Keratinocyte (primary cell): Measurements from ENCODE around the gene CELSR1. TPM values are rescaled to one million over a fixed set of nuclear protein-coding genes. Genes with fewer than 3 reads are reported as not detected.

Experiments
- DNase-seq: peaks from one replicate; pipeline ENCODE4 v3.0.0-alpha.2; 2011; ENCODE audit warnings: low read depth, missing footprints, low spot score
- FAIRE-seq: peaks from 2 replicates; lab custom pipeline; 2011; peaks lifted over from hg19 to GRCh38; lab: Jason Lieb, UNC
- H2AFZ ChIP-seq: 2 replicates; pipeline ENCODE4 v1.6.0; 2012; ENCODE audit warnings: low read length, control low read depth, inconsistent platforms; ENCODE audit not compliant: control insufficient read depth
- H3K27ac ChIP-seq: 2 replicates; pipeline ENCODE4 v1.5.1; 2011; ENCODE audit warnings: low read length; ENCODE audit not compliant: control insufficient read depth, insufficient read depth
- H3K27me3 ChIP-seq: 3 replicates; pipeline ENCODE4 v1.6.0; 2011; ENCODE audit warnings: low read length; ENCODE audit not compliant: control insufficient read depth, insufficient read depth; ENCODE audit errors: extremely low read depth
- H3K36me3 ChIP-seq, 2 experiments: 2 replicates in 1 of 2; 3 replicates in 1 of 2; pipeline ENCODE4 v1.5.1; 2011; ENCODE audit warnings: low read length in 2 of 2, mild to moderate bottlenecking in 1 of 2; ENCODE audit not compliant: control insufficient read depth in 2 of 2, insufficient read depth in 2 of 2; ENCODE audit errors: extremely low read depth in 1 of 2
- H3K4me1 ChIP-seq: 3 replicates; pipeline ENCODE4 v1.5.1; 2011; ENCODE audit warnings: low read length; ENCODE audit not compliant: control insufficient read depth, insufficient read depth; ENCODE audit errors: extremely low read depth
- H3K4me2 ChIP-seq: 3 replicates; pipeline ENCODE4 v1.6.0; 2011; ENCODE audit warnings: low read depth, low read length; ENCODE audit not compliant: control insufficient read depth, insufficient read depth; ENCODE audit errors: extremely low read depth
- H3K4me3 ChIP-seq, 3 experiments: fragments of 200-600 bp in 1 of 3; sonication (generic) in 1 of 3; 2 replicates in 2 of 3; 3 replicates in 1 of 3; pipeline ENCODE4 v1.5.1; 2011 to 2016; ENCODE audit warnings: low read length in 3 of 3, mild to moderate bottlenecking in 3 of 3, control low read depth in 2 of 3, inconsistent platforms in 1 of 3, low read depth in 1 of 3, mixed read lengths in 1 of 3, mixed run types in 1 of 3, moderate library complexity in 1 of 3; ENCODE audit not compliant: control insufficient read depth in 2 of 3, insufficient read depth in 2 of 3; ENCODE audit errors: extremely low read depth in 1 of 3
- H3K79me2 ChIP-seq: 2 replicates; pipeline ENCODE4 v1.6.0; 2012; ENCODE audit warnings: low read length; ENCODE audit not compliant: control insufficient read depth, insufficient read depth
- H3K9ac ChIP-seq: 3 replicates; pipeline ENCODE4 v1.6.0; 2011; ENCODE audit warnings: low read length; ENCODE audit not compliant: control insufficient read depth, insufficient read depth; ENCODE audit errors: extremely low read depth
- H3K9me1 ChIP-seq: 3 replicates; pipeline ENCODE4 v1.6.0; 2011; ENCODE audit warnings: low read length; ENCODE audit not compliant: control insufficient read depth, insufficient read depth; ENCODE audit errors: extremely low read depth
- H3K9me3 ChIP-seq: 2 replicates; pipeline ENCODE4 v1.5.1; 2012; ENCODE audit warnings: low read depth, low read length; ENCODE audit not compliant: control insufficient read depth
- H4K20me1 ChIP-seq: 3 replicates; pipeline ENCODE4 v1.6.0; 2011; ENCODE audit warnings: low read length; ENCODE audit not compliant: control insufficient read depth, insufficient read depth; ENCODE audit errors: extremely low read depth
- EZH2 ChIP-seq: IDR thresholded peaks from one replicate; pipeline ENCODE4 v1.6.1; 2012; ENCODE audit warnings: inconsistent platforms, mild to moderate bottlenecking, low read length, moderate library complexity
- dilution Hi-C: fragments of 300-500 bp; cut with MboI; formaldehyde crosslinking; loops from one replicate; pipeline ENCODE4 v1.7.0; 2020; ENCODE audit warnings: low sequenced_read_pairs; ENCODE audit not compliant: extremely low pct_ligation_motif_present
- polyA plus RNA-seq, 5 experiments: library from polyadenylated mRNA; depleted of rRNA in 3 of 5; stranded (reverse) in 3 of 5; stranded (forward) in 1 of 5; unstranded in 1 of 5; fragments of >200 nt; gene quantifications; 1 replicate in 1 of 5; 2 replicates in 3 of 5; 3 replicates in 1 of 5; pipeline versions ENCODE4 v1.2.1 to v1.2.3, GENCODE V29; 2011 to 2012; ENCODE audit warnings: missing spikeins in 2 of 5, low read depth in 1 of 5, low replicate concordance in 1 of 5
- TF ChIP-seq, protein P1 (sequence below), 3 experiments: IDR thresholded peaks in 1 of 3; conservative IDR thresholded peaks in 1 of 3; optimal IDR thresholded peaks in 1 of 3; 2 replicates in 2 of 3; 3 replicates in 1 of 3; pipeline versions ENCODE3 to v1.5.1; 2011; ENCODE audit warnings: low read length in 3 of 3, mild to moderate bottlenecking in 3 of 3, moderate library complexity in 2 of 3, control low read depth in 1 of 3, inconsistent platforms in 1 of 3; ENCODE audit not compliant: insufficient read depth in 2 of 3; ENCODE audit errors: extremely low read depth in 1 of 3

Gene CELSR1
- polyA plus RNA-seq, 1 donor (not counting 4 experiments of a cell fraction or from before 2014, with no cell fraction given), result 16.1 TPM

DNA sequence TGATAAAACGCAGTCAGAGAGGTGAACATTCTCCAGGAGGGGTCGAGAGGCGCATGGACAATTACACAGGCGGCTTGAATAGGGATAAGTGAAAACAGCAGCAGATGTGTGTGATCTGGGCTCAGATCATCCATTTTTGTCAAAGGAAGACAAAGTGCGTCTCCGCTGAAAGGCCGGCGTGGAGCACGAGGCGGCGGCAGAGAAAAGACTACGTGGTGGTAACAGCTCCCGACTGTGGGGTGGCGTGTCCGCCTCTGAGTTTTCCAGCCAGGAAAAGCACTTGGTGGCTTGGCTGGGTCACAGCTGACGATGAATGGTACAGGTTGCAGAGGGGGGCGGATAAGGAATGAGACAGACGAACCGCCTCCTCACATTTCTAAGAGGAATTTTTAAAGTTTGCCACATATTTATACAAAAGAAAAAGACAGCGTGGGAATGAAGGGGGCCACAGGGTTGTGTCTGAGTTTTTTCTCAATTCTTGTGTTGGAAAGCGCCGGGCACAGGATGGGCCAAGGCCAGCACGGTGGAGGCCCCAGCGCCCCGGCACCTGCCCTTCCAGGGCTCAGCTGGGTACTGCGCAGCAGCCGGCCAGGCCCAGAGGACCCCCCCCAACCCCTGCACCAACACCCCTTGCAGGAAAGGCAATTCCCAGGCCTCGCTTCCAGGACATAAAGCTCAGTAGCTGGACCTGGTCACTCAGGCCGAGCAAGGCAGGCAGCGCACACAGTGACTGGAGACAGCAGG lies 121.5 kb downstream of the CELSR1 start:
- Histone ChIP-seq H3K9me3 (no peaks in the 10 kb centered on the region), H4K20me1 (no peaks in the 10 kb centered on the region), H3K9me1 (no peaks in the 10 kb centered on the region), H2AFZ (no peak overlapping the region), H3K4me1 (no peaks in the 10 kb centered on the region), H3K79me2 (no peaks in the 10 kb centered on the region), H3K4me3 (no peak overlapping the region), H3K27ac (no peak overlapping the region), H3K4me2 (no peak overlapping the region), H3K9ac (no peak overlapping the region), H3K36me3 (peaks cover 8 to 14% of the 10 kb centered on the region in 2 experiments), H3K27me3 (no peaks in the 10 kb centered on the region)
- no peak for TF ChIP-seq EZH2
- TF ChIP-seq, protein P1, sequence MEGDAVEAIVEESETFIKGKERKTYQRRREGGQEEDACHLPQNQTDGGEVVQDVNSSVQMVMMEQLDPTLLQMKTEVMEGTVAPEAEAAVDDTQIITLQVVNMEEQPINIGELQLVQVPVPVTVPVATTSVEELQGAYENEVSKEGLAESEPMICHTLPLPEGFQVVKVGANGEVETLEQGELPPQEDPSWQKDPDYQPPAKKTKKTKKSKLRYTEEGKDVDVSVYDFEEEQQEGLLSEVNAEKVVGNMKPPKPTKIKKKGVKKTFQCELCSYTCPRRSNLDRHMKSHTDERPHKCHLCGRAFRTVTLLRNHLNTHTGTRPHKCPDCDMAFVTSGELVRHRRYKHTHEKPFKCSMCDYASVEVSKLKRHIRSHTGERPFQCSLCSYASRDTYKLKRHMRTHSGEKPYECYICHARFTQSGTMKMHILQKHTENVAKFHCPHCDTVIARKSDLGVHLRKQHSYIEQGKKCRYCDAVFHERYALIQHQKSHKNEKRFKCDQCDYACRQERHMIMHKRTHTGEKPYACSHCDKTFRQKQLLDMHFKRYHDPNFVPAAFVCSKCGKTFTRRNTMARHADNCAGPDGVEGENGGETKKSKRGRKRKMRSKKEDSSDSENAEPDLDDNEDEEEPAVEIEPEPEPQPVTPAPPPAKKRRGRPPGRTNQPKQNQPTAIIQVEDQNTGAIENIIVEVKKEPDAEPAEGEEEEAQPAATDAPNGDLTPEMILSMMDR (optimal IDR thresholded peaks at IDR 0.05 in 1 of 3, IDR thresholded peaks at IDR 0.05 in 1 of 3, conservative IDR thresholded peaks at IDR 0.05 in 1 of 3; ENCODE audit: extremely low read depth in 1 of 3, insufficient read depth in 2 of 3, low read length in 3 of 3), result no peak
- FAIRE-seq (no peak), DNase-seq (no peak)
- dilution Hi-C loops, result no loop called here

DNA sequence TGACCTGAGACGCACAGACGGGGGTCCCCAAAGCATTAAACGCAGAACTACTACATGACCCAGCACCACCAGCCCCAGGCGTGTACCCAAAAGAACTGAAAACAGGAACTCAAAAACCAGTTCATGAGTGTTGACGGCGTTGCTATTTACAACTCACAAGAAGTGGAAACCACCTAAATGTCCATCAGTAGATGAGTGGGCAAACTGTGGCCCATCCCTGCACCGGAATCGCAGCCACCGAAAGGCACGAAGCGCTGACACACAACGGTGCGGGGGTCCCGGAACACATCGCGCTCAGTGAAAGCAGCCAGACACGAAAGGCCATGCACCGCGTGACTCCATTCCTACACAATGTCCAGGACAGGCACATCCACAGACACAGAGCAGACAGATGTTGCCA lies 122.7 kb downstream of the CELSR1 start:
- Histone ChIP-seq H3K27ac (no peak overlapping the region), H3K9me3 (no peaks in the 10 kb centered on the region), H2AFZ (no peak overlapping the region), H3K4me1 (no peaks in the 10 kb centered on the region), H3K79me2 (no peaks in the 10 kb centered on the region), H3K4me2 (no peak overlapping the region), H4K20me1 (no peaks in the 10 kb centered on the region), H3K27me3 (no peaks in the 10 kb centered on the region), H3K9ac (no peak overlapping the region), H3K4me3 (no peak overlapping the region), H3K9me1 (no peaks in the 10 kb centered on the region), H3K36me3 (peaks cover 8 to 22% of the 10 kb centered on the region in 2 experiments)
- FAIRE-seq (no peak), DNase-seq (no peak)
- TF ChIP-seq, protein P1 (optimal IDR thresholded peaks at IDR 0.05 in 1 of 3, IDR thresholded peaks at IDR 0.05 in 1 of 3, conservative IDR thresholded peaks at IDR 0.05 in 1 of 3; ENCODE audit: extremely low read depth in 1 of 3, insufficient read depth in 2 of 3, low read length in 3 of 3), result no peak
- TF ChIP-seq EZH2, result no peak
- dilution Hi-C loops, result no loop called here
